Esophagus squamous epithelium (tissue), 4 donors: ENCODE results near the gene ANKRD1.

ENCODE experiments used
- CTCF ChIP-seq, 6 experiments: fragments of 450-650 bp in 4 of 6; fragments of 200-600 bp in 2 of 6; sonication (generic) in 2 of 6; IDR thresholded peaks; one replicate each; pipeline ENCODE4 v1.5.1; 2016 to 2019; ENCODE audit warnings: antibody characterized with exemption in 6 of 6, mild to moderate bottlenecking in 4 of 6, moderate library complexity in 4 of 6
- POLR2A ChIP-seq, 4 donors: fragments of 450-650 bp; IDR thresholded peaks; one replicate each; pipeline ENCODE4 v1.6.1; 2017; ENCODE audit warnings: antibody characterized with exemption in 4 of 4, mild to moderate bottlenecking in 4 of 4, moderate library complexity in 3 of 4

- TF ChIP-seq POLR2A (IDR thresholded peaks at IDR 0.05) (no peak), CTCF (IDR thresholded peaks at IDR 0.05) (no peak)
These were observed 6.4 kb upstream of the ANKRD1 start for GRCh38 chr10:90927293-90927692.
